Measurements from ENCODE around the gene NAIF1.
"Not testable (repeated sequence)": the region's sequence is repeated elsewhere in the genome, so short reads cannot be mapped to it uniquely, and the experiment has no call there.

The NAIF1 gene

GRCh38 chr9:128084746-128085145, 17.6 kb upstream of the NAIF1 start:
- no peak for FAIRE-seq

GRCh38 chr9:128082151-128082550, 15.0 kb upstream of the NAIF1 start:
- no peak for FAIRE-seq

DNA sequence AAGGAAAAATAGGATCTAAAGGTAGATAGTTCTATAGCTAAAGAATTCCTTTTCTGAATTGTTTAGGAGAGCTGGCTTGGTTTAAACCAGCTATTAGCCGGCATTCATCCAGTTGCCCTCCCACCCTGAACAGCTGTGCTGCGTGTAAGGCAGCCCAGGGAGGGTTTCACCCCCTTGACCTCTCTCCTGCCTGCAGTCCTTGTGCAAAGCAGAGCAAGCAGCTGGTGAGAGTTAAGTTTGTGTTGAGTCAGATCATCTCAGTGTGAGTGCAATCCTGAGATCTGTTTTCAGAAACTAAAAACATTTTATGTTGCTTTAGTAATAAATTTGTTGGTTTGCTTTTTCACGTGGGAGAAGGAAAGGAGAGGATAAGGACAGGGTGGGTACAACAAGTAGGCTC, 13.9 kb upstream of the NAIF1 start:
- no peak for FAIRE-seq

GRCh38 chr9:128080206-128080605, 13.1 kb upstream of the NAIF1 start:
- no peak for FAIRE-seq

DNA sequence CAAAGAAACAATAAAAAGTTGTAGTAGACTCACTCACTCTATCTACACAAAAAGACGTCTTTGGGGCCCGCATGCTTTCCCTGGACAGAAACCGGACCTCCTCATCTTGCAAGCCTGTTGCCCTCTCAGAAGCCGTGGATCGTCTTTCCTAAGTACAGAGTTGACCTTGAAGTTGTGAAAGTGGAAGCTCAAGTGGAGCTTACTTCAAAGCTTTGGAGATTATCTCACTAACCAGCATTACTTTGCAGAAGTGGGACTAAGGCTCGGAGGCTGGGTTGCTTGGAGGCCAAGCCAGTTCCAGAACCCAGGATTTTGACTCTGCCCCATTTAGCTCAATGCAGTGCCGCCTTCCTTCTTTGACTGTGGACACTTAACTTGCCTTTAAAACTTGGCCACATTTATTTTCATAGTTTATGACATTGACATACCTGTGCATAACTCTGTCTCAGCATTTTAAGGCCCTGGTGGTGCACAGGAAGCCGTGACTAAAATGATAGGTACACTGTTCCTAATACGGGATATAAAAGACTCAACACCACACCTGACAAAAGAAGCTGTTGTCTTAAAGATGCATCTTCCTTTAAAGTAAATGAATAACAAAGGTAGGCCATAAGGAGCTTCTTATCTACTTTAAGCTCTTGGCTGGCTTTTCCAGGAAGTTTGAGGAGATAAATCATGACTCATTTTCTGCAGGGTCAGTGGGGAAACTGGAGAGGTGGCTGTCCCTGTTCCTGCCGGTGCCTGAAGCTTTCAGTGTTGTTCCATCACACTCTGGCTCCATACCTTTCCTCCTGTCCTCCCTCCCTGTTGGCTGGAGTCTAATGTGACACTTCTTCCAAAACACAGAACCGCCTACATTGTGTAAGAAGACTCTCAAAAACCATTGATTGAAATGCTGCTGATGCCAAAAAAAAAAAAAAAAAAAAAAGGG, 11.6 kb upstream of the NAIF1 start:
- FAIRE-seq, result no peak

DNA sequence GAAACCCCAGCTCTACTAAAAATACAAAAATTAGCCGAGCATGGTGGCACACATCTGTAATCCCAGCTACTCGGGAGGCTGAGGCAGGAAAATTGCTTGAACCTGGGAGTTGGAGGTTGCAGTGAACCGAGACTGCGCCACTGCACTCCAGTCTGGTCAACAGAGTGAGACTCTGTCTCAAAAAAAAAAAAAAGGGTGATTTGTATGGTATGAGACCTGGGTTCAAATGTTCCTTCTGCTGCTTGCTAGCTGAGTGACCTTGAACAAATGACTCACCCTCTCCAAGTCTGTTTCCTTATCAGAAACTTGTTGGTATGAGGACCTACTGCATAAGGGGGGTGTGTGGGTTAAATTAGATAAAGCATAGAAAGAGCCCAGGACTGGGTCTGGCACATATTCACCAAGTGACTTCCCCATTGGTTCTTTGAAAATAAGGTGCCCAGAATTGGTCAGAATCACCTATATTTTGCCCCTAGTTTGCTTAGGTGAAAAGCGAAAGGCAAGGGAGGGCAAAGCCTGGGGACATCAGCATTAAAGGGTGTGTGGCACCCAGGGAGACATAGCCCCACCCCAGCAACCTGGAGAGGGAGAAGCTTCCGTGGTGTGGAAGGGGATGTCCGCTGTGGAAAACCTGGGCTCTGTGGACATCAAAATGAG, 10.9 kb upstream of the NAIF1 start:
- FAIRE-seq, result no peak

DNA sequence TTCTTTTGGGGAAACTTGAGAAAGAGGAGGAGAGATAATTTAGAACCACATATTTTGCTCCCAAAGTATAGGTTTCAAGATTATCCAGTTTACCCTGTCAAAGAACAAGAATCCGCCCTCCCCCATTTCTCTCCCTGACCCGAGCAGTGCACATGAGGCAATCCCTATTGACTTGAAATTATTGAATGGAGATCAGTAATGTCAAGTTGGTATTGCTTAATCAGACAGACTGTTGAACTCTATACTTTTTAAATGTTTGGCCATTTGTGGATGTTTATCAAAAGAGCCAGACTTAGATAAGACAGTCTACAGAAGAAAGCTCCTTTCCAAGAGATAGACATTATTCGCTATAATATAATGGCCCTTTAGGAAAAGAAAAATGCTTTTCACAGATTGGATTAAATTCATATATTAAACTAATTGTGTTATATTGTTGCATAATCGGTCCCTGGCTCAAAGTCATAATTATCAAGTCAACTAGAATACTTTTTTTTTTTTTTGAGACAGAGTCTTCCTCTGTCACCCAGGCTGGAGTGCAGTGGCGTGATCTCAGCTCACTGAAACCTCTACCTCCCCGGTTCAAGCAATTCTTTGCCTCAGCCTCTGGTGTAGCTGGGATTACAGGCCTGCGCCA, 6.2 kb upstream of the NAIF1 start:
- no peak for FAIRE-seq

- FAIRE-seq, result no peak
These were observed 5.3 kb upstream of the NAIF1 start for GRCh38 chr9:128072144-128073021.

GRCh38 chr9:128071475-128071874, 4.4 kb upstream of the NAIF1 start:
- not testable (repeated sequence) for FAIRE-seq

DNA sequence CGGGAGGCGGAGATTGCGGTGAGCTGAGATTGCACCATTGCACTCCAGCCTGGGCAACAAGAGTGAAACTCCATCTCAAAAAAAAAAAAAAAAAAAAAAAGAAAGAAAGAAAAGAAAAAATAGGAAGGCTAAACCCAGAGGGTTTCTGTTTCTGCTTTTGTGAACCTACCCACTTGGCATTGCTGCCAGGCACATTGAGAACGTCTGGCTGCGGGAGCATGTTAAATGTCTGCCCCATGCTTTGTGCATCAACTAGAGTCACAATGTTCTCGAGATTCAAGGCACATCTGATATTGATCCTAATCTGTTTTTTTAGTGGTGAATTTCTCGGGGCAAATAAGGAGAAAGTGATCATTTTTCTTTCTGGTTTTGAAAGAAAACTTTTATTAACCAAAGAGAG, 3.8 kb upstream of the NAIF1 start:
- no peak for FAIRE-seq

GRCh38 chr9:128068386-128069205, 1.5 kb upstream of the NAIF1 start:
- no peak for FAIRE-seq

DNA sequence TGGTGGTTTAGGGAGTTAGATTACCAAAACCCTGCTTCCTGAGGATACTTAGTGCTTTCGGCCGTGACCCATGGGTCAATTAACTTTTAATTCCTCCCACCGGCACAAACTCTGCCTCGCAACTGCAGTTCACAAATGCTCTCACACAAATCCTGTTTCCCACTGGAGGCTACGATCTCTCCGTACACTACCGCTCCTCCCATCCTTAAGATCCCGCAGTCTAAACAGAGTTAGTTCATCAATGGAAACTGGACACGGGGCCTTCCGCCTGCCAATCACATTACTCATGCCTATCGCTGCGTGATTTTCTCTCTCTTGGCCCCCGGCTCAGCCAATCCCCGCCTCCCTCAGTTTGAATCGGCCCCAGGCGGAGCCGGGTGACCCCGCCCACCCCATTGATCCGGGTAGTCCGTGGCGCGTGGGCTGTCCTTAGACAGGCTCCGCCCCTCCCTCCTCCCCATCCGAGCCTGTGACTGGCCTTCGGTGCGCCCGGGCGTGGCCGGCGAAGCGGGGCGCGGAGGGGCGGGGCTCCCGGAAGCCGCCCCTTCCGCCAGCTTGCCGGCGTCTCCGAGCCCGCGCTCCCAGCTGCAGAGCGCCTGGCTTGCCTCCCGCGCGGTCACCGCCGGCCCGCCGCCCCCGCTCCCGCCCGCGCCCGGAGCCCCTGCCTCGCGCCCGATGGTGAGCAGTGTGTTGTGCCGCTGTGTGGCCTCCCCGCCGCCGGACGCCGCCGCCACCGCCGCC, 695 bp upstream of the NAIF1 start, which contains the start of gene SLC25A25:
Gene SLC25A25, plus strand, starts transcription at position 588 of the 741 bp plus-strand sequence. Its CDS starts 88 bp downstream, at position 676.
- FAIRE-seq, result peak; percentile 79

- no peak for FAIRE-seq
These were observed 1.0 kb downstream of the NAIF1 start for GRCh38 chr9:128065907-128066712.

DNA sequence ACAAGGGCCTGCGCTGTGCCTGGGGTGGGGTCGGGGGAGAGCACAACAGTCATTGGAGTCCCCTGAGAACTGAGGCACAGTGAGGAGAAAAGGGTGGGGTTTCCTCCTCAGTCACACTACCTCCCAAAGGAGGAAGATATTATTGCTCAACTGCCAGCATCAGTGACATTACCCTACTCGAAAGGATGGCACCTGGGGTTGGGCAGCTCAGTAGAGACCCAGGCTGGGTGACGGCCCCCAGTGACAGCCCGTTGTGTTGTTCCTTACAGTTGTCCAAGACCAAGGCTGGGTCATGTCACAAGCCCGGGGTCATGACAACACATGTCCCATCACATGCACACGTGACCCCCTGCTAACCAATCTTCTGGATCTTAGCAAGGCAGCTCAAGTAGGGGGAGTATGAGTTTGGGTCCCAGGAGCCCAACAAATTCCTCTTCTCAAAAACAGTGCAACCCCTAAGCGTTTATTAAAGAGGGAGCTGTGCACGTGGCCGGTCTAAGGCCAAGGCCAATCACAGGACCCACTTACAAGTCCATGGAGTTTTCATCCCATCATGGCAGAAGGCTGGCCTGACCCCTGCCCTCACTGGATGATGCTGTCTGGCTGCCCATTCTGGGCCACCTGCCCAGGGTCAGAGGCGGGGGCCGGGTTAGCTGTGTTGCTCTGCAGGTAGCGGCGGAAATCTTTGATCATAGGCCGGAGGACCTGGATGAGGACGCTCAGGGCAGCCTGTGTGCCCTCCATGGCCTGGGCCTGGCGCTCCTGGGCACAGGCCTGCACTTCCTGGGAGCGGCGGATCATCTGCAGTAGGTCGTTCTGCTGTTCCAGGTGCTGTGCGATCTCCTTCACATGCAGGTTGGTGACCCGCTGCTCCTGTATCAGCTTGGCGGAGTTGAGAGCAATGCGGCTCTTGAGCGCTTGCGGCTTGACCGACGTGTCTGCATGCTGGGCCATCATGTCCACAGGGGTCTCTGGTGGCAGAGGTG, 4.0 kb downstream of the NAIF1 start:
- FAIRE-seq, result no peak

DNA sequence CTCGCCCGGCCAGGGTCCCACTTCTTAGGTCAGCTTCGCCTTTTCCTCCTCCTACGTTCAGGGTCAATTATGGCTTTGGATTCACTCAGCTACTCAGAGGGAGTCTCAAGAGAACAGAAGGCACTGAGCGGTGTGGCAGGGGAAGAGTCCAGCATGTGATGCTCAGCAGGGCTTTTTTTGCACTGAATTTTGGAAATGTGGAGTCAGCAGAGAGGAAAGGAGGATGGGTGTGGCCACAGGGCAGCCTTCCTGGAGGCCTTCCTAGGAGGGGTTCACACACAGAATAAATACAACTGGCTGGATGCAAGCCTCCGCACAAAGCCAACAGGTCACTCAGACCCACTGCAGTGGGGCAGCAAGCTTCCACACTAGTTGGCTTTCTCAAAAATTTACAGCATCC, 4.8 kb downstream of the NAIF1 start:
- no peak for FAIRE-seq

GRCh38 chr9:128061275-128061960, 5.7 kb downstream of the NAIF1 start:
- FAIRE-seq, result no peak

DNA sequence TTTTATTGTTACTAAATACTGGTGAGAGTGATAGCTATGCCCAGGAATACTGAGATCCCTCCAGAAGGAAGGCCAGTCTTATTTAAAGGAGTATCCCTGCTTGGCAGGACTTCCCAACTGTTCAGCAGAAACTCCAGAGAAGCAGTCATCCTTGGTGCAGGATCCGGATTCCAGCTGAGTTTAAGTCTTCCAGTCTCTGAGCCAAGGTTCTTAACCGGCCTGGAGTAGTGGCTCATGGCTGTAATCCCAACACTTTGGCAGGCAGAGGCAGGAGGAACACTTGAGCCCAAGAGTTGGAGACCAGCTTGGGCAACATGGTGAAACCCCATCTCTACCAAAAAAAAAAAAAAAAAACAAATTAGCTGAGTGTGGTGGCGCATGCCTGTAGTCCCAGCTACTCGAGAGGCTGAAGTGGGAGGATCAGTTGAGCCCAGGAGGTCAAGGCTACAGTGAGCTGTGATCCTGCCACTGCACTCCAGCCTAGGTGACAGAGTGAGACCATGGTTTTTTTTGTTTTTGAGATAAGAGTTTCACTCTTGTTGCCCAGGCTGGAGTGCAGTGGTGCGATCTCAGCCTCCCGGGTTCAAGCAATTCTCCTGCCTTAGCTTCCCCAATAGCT, 7.6 kb downstream of the NAIF1 start:
- no peak for FAIRE-seq

Data from TTC549 (cell line).